ENCODE data around the gene GATA1.

Gene GATA1

DNA sequence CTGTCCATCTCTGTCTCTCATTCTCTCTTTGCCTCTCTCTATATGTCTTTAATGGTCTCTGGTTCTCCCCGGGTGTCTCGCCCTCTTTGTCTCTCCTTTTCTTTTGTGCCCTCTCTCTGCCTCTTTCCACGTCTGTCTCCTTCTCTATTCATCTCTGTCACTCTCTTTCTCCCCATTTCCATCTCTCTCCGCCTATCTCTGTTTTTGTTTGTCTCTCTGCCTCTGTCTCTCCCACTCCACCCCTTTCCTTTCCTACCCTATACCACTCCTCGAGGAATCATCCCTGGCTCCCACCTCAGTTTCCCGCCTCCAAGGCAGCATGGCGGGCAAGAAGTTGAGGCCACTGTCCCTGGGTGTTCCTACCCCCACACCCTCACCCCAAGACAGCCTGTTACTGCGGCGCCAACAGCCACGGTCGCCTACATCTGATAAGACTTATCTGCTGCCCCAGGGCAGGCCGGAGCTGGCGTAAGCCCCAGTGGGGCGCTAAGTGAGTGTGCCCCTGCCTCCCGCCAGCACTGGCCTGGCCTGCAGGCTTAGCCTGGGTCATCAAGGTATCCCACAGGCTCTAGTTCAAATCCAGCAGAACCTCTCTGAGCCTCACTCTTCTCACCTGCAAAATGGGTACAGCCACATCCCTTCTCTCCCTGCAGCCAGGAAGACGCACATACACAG is 713 bp upstream of the GATA1 start:
- no peak for DNase-seq (ENCODE audit: low spot score)

DNA sequence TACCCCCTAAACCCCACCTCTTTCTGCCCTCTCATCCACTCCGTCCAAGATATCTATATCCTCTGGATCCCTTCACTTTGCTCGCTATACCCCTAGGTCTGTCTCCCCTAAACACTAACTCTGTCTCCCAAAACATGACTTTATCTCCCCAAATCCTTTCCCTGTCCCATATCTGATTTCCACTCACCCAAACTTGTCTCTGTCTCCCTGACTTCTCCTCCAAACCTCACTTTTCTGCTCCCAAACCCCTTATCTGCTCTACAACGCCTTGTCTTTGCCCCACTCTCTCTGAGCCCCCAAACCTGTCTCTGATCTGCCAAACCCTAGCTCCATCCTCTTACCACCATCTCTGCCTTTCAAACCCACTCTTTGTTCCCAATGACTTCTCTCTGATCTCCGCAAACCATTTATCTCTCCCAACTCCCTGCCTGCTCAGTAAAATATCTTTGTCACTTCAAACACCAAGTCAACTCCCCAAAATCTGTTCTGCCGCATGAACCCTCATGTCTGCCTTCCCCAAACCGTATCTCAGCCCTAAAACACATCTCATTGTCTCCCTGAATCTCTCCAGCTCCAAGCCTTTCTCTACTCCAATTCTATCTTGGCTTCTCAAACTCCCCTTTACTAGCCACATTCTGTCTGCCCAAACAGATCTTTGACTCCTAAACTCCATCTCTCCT is 575 bp downstream of the GATA1 start:
- no peak for DNase-seq (ENCODE audit: low spot score)

DNA sequence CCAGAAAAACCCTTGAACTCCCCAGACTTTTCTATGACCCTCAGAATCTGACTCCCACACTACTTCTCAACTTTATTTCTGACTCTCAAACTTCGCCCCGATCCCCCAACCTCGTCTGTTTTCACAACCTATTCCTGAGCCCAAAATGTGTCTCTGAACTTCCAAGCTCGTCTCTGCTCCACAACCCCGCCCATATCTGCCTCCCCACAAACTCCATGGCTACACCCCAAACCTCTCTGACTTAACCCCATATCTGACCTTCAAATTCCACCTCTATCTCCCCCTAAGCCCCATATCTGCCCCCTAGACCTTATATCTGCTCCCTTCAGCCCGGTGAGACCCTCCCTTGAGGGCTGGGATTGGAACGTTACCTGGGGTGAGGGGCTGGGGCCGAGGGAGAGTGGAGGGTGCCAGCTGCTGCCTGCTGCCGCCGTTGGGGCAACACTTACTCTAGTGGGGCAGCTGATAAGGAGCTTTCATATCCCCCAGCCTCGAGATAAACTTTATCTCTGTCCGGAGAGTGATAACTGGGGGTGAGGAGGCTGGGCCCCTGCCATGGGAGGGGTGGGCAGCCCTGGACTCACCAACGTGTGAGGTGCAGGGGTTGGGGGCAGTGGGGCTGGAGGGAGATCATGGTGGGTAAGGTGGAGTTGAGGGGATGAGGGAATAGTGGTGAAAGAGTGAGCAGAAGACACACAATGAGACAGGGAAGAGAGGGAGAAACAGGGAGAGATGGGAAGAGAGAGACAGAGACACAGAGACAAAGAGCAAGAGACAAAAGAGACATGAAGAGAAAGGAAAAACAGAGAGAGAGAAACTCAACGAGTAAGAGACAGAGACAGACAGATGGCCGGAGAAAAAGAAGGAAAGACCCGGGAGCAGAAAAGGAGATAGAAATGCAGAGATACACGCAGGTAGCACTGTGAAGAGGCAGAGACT is 1.4 kb downstream of the GATA1 start:
- no peak for DNase-seq (ENCODE audit: low spot score)

DNA sequence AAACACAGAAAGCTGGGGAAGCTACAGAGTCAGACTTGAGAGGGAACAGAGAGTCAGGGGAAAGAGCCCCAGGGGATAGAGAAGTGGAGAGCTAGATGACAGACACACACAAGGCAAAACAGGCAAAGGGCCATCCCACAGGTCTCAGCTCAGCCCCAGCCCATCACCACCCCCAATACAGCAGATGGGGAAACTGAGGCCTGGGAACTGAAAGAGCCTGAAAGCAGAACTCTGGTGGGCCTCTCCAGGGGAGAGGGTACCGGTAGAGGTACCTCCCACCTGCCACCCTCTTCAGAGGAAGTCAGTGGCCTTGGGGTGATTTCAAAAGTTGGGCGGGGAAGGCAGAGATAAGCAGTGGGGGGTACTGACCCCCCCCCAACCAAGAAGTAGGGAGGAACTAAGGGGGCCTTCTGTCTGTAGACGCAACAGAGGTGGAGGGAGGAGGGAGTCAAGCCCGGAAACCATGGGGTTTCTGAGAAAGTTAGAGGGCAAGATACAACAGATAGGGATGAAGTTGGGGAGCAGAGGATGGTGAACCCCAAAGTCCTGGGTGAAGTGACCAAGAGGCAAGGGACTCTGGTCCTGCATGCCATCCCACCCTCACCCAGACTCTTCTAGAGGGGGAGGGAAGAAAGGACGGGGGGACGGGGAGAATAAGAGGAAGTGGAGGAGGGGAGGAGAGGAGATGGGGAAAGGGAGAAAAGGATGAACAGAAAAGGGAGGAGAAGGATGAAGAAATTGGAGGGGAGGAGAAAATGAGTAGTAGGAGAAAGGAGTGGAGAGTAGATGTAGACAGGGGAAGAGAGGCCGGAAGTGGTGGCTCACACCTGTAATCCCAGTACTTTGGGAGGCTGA is 3.2 kb downstream of the GATA1 start:
- no peak for DNase-seq (ENCODE audit: low spot score)

DNA sequence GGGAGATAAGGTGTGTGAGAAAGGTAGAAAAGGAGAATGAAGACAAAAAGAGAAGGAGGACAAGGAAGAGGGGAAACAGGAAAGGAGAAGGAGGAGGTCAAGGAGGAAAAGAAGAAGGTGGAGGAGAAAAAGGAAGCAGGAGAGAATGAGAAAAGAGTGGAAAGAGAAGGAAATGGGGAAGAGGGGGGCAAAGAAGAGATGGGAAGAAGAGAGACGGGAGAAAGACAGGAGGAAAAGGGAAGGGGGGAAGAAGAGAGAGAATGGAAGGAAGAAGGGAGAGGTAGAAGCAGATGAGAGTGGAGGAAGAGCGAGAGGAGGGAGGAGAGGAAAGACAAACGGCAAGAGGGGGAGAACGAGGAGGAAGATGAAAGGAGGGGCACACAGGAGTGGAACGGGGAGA is 4.1 kb downstream of the GATA1 start:
- no peak for DNase-seq (ENCODE audit: low spot score)

DNA sequence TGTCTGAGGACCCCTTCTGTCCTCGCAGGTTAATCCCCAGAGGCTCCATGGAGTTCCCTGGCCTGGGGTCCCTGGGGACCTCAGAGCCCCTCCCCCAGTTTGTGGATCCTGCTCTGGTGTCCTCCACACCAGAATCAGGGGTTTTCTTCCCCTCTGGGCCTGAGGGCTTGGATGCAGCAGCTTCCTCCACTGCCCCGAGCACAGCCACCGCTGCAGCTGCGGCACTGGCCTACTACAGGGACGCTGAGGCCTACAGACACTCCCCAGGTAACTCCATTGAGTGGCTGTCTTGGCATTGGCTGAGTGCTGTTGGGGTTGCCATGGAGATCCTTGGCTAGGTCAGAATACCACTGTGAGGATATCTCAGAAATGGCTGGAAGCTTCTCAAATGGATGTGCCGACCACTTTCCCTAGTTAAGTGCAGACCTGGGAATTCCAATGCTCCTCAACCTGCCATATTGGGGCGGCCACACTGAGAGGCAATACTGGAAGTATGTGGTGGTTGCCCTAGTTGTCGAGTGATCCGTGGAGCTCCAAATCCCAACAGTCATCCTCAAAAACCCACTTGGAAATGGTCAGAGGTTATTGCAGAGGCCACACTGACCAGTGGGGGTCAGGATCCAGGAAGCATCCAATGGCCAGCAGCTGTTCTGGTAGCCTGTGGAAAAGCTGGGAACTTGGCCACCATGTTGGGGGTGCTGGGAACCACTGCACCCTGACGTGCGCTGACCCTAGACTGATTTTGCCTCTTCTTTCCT is 4.9 kb downstream of the GATA1 start:
- DNase-seq (ENCODE audit: low spot score): no peak

DNA sequence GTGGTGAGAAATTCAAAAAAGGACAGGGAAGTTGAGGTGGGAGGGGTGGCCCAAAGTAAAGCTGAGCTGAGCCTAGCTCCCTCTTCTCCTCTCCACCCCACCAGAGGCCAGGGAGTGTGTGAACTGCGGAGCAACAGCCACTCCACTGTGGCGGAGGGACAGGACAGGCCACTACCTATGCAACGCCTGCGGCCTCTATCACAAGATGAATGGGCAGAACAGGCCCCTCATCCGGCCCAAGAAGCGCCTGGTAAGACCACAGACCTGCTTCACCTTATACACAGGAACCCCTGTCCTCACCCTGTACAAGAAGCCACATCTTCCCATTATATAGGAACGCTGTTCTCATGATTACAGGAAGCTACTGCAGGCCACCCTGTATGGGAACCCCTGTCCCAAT is 5.8 kb downstream of the GATA1 start:
- no peak for DNase-seq (ENCODE audit: low spot score)

DNA sequence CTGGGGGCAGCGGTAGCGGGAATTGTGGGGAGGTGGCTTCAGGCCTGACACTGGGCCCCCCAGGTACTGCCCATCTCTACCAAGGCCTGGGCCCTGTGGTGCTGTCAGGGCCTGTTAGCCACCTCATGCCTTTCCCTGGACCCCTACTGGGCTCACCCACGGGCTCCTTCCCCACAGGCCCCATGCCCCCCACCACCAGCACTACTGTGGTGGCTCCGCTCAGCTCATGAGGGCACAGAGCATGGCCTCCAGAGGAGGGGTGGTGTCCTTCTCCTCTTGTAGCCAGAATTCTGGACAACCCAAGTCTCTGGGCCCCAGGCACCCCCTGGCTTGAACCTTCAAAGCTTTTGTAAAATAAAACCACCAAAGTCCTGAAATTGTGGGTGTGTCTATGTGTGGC is 7.5 kb downstream of the GATA1 start:
- no peak for DNase-seq (ENCODE audit: low spot score)

DNA sequence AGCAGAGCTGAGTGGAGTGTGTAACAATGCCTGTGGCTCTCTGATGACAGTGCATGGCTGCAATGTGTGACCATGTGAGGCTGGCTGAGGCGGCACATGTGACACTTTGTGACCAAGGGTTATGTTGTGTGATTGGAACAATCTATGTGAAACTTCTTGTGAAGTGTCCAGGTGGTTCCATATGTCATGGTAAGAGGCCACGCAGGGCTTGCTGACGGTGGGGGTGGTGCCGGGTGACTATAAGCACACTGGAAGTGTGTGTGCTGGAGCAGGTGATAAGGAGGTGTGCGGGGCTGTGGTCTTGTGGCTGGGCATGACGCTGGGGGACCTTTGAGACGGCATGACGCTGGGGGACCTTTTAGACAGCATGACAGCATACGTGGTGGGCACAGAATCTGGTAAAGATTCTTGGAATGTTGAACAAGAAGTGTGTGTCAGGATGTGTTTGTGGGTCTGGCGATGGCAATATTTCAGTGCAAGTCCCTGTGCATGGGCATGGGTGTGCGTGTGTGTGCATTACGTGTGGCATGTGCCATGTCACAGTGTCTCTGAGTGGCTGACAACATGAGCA is 8.0 kb downstream of the GATA1 start:
- DNase-seq (ENCODE audit: low spot score): no peak

DNA sequence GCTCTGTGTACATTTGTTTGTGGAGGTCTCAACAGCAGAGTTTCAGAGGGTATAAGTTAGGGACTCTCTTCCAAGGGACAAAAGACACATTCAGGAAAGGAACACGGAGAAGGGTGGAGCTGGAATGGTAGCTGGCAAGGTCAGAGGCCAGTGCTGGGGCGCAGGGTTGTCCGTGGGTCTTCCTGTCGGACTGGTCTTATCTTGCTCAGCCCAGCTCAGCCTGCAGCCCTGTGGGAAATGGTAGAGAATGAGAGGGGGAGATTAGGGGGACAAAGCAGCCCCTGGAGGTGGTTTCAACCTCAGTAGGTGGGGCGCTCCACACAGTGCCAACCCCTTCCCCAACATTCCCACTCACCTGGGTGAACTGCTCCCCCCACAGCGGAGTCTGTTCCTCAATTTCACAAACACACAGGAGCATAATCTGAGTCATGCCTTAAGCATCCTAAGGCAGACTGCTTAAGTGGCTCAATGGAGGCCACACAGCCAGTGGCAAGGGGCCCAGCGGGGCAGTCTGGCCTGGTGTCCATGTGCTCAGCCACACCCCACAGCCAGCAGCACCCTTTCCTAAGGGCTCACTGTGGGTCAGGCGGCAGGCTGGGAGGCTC is 8.6 kb downstream of the GATA1 start:
- no peak for DNase-seq (ENCODE audit: low spot score)

DNA sequence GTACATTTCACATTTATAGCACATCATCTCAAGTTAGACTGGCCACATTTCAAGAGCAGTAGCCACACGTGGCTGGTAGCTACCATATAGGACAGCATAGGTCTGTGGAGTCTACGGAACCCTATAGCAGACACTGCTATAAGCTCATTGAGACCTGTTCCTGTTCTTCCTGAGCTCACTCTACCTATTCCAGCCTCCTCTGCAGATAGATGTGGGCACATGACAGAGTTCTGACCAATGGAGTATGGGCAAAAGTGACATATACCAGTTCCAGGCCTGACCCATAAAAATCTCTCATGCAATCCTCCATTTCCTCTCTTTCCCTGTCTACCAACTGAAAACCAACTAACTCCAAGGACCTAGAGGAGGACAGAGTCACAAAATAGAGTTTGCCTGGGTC is 11.9 kb downstream of the GATA1 start:
- no peak for DNase-seq (ENCODE audit: low spot score)

DNA sequence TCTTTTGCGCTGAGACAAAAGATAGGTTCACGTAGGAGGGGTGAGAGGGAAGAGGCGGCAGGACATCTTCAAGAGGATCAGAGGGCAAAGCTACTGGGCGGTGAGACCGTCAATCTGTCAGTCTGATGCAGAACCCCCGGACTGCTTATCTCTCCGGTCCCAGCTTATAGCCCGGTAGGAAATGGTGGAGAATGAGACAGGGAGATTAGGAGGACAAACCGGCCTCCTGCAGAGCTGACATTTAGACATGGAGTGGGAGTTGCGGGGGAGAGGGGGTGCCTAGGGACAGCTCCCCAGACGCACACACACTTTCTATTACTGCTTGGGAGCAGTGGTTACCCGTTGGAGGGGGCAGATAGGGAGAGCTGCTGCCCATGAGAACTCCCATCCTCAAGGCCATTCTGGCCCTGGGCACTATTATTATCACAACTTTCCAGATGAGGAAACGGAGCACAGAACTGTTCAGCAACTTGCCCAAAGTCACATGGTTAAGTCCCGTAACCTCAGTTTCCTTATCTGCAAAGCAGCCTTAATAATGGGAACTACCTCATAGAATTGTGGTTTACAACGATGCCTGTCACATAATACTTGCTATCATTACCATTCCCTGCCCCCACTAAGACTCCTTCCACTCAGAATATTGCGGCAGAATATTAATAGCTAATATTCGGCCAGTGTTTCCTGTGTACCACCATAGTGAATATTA is 14.3 kb downstream of the GATA1 start:
- DNase-seq (ENCODE audit: low spot score): no peak

DNA sequence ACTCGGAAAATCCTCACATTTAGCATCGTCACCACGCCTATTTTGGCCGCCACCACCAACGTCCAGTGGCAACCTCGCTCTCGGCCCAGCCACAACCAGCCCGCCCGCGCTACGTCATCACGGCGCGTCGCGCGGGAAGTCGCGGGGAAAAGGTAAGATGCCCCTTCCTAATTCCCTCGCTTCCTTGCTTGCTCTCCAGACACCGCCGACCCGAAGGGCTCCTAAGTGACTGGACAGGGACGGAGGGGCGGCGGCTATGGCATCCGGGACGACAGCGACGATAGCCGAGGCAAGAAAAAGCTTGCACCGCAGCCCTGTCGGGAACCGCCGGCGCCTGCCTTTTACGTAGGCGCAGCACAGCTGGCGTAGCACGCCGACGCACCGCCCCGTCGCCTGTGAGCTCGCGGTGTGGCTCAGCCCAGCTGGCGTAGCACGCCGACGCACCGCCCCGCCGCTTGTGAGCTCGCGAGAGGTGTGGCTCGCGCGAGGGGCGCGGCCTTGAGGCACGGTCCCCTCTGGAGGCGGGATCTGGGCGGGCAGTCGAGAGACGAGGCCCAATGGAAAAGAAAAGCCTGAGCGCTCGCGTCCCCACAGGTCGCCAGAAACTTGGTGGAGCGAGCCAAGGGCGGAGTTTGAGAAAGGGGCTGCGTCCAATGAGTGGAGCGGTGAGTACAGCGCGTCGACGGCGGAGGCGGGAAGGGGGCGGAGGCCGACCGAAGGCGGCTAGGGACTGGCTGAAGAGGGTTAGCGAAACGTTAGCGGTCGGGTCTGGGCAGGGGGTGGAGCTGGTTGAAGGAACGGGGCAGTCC is 15.1 kb downstream of the GATA1 start, which contains the start of gene HDAC6:
Gene HDAC6, plus strand, starts transcription at position 788 of the 809 bp plus-strand sequence. CDS start 626 bp downstream, outside the sequence.
- peak; percentile 82 for DNase-seq (ENCODE audit: low spot score)

DNA sequence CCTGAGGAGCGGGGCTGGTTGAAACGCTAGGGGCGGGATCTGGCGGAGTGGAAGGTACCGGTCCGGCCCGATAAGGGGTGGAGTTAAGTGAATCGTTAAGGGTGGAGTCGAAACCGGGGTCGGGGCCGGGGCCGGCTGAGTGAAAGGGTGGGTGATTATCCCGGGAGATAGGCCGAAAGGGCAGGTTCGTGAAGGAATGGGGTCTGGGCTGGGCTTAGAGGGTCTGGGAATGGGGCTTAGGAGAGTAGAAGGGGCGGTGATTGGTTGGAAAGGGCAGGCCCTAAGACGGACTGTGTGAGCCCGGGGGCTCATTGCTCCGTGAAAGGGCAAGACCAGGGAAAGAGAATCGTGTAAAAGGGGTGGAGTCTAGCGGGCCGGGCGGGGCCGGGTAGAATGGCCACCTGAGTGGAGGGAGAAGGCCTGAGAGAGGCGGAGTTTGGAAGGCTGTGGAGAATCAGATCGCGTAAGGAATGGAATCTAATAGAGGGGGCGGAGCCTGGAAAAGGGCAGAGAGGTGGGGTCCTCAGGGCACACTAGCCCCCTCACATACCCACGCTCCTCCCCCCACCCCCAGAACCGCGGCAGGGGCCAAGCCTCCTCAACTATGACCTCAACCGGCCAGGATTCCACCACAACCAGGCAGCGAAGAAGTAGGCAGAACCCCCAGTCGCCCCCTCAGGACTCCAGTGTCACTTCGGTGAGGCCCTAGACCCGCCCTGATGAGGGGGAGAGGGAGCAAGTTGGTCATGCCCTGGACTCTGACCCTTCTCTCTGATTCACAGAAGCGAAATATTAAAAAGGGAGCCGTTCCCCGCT is 15.9 kb downstream of the GATA1 start:
- DNase-seq (ENCODE audit: low spot score): peak; percentile 93

DNA sequence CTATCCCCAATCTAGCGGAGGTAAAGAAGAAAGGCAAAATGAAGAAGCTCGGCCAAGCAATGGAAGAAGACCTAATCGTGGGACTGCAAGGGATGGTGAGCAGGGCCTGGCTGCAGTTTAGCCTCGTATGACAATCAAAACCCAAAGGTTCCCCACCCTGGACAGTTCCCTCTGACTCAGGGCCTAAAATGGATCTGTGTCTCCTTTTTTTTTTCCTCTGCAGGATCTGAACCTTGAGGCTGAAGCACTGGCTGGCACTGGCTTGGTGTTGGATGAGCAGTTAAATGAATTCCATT is 16.5 kb downstream of the GATA1 start:
- no peak for DNase-seq (ENCODE audit: low spot score)

DNA sequence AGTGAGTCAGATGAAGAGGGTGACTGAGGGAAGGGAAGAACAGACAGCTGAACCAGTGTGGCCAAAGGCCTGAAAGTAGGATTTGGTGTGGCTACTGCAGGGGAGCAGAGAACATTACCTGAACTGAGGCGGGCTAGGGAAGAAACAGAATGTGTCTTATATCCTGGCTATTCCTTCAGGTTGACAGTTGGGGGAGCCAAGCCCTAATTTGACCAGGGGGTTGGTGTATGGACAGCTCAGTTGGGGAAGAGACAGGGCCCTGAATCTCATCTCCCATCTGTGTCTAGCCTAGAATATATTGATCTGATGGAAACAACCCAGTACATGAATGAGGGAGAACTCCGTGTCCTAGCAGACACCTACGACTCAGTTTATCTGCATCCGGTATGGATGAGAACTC is 19.7 kb downstream of the GATA1 start:
- no peak for DNase-seq (ENCODE audit: low spot score)

DNA sequence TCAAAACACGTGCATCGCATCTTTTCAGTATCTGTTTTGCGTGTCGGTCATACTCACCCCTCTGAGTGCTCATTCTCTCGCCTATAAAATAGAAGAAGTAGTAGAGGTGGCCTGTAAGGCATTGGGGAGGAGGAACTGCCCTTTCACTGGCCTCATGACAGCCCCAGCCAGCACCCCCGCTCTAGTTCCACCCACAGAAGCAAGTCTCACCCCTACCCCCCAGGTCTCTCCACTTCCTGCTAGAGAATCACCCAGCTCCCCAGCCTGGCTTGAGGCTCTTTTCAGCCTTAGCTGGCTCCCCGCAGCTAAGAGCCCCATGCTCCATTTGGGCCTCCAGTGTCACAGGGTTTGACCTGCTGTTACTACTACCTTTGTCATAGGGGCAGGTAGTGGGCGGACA is 27.3 kb downstream of the GATA1 start:
- no peak for DNase-seq (ENCODE audit: low spot score)

DNA sequence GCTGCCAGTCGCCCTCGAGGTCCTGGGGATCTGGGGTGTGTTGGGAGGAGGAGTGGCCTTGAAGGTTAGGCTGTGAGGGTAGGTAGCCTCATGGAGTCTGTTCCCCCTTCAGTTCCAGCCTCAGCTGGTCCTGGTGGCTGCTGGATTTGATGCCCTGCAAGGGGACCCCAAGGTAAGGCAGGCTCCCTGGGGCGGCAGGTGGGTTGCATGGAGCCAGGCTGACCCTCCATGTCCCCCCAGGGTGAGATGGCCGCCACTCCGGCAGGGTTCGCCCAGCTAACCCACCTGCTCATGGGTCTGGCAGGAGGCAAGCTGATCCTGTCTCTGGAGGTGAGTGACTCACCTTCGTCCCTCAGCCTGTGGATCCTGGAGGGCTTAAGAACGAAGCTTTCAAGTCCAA is 28.3 kb downstream of the GATA1 start:
- DNase-seq (ENCODE audit: low spot score): no peak
